HepG2 (cell line): ENCODE measurements around the gene NET1. TPM values are rescaled to one million over a fixed set of nuclear protein-coding genes. Genes with fewer than 3 reads are reported as not detected.

Experiments used
- ATAC-seq: fragments of 200-7000 bp; cut with Tn5 transposase; 3 replicates; pipeline ENCODE4 v1.9.1; 2020; ENCODE audit warnings: mild to moderate bottlenecking, moderate library complexity
- BruUV-seq: library from RNA; stranded (reverse); fragments of 400-500 nt; replicated peaks from 2 replicates; lab custom pipeline; 2021; lab: Mats Ljungman, UMichigan
- CTCF ChIA-PET: fragments of 300-600 bp; formaldehyde crosslinking; extraction: SDS; loops from one replicate; lab custom pipeline; 2021; ENCODE audit warnings: low total read pairs, inconsistent platforms, low intra/inter-chr PET ratio; lab: Yijun Ruan, JAX
- POLR2A ChIA-PET: fragments of 350-600 bp; sonication (Branson Sonifier 250); formaldehyde crosslinking; loops from one replicate; lab custom pipeline; 2020; ENCODE audit warnings: antibody characterized with exemption, inconsistent platforms; lab: Yijun Ruan, JAX
- DNase-seq: peaks from one replicate; pipeline ENCODE4 v3.0.0-alpha.2; 2015; ENCODE audit warnings: low spot score
- FAIRE-seq: peaks from 3 replicates; lab custom pipeline; 2011; peaks lifted over from hg19 to GRCh38; lab: Jason Lieb, UNC
- H2AFZ ChIP-seq: one replicate; pipeline ENCODE4 v1.6.1; 2011; ENCODE audit warnings: low read length, inconsistent platforms
- H3K27ac ChIP-seq: fragments of 300-600 bp; 3 replicates; pipeline ENCODE4 v1.8.0; 2011; ENCODE audit warnings: mixed run types, mild to moderate bottlenecking, mixed read lengths, low read length, inconsistent platforms; ENCODE audit not compliant: insufficient read depth; ENCODE audit errors: extremely low read length
- H3K27me3 ChIP-seq, 2 experiments: fragments of 200-600 bp in 1 of 2; 2 replicates in 1 of 2; 3 replicates in 1 of 2; pipeline versions ENCODE4 v1.6.0 to v1.8.0; 2011; ENCODE audit warnings: low read length in 2 of 2, mild to moderate bottlenecking in 2 of 2, moderate library complexity in 2 of 2, inconsistent platforms in 1 of 2; ENCODE audit not compliant: insufficient read depth in 2 of 2, control insufficient read depth in 1 of 2
- H3K36me3 ChIP-seq, 2 experiments: fragments of 200-600 bp in 1 of 2; replicated peaks in 1 of 2; 2 replicates in 1 of 2; 3 replicates in 1 of 2; pipeline versions ENCODE4 v1.5.1 to v1.8.0; 2011; ENCODE audit warnings: low read length in 2 of 2, inconsistent platforms in 1 of 2; ENCODE audit not compliant: insufficient read depth in 2 of 2, control insufficient read depth in 1 of 2
- H3K4me1 ChIP-seq: 2 replicates; pipeline ENCODE4 v1.5.1; 2012; ENCODE audit warnings: low read length, inconsistent platforms; ENCODE audit not compliant: insufficient read depth
- H3K4me2 ChIP-seq: 2 replicates; pipeline ENCODE4 v1.6.0; 2011; ENCODE audit warnings: low read depth, low read length, inconsistent platforms
- H3K4me3 ChIP-seq, 3 experiments: fragments of 200-600 bp in 1 of 3; sonication (generic), shearing (Covaris generic) in 1 of 3; replicated peaks in 1 of 3; 2 replicates each; pipeline ENCODE4 v1.5.1; 2011 to 2016; ENCODE audit warnings: low read length in 3 of 3, inconsistent platforms in 2 of 3, low read depth in 2 of 3, mild to moderate bottlenecking in 2 of 3, control low read depth in 1 of 3, mixed read lengths in 1 of 3; ENCODE audit not compliant: insufficient read depth in 1 of 3
- H3K79me2 ChIP-seq: one replicate; pipeline ENCODE4 v1.6.1; 2011; ENCODE audit warnings: low read length, inconsistent platforms; ENCODE audit not compliant: insufficient read depth
- H3K9ac ChIP-seq: 2 replicates; pipeline ENCODE4 v1.6.0; 2011; ENCODE audit warnings: mild to moderate bottlenecking, low read depth, low read length, inconsistent platforms; ENCODE audit not compliant: insufficient read depth
- H3K9me3 ChIP-seq: 2 replicates; pipeline ENCODE4 v1.5.1; 2012; ENCODE audit warnings: mild to moderate bottlenecking, low read length
- H4K20me1 ChIP-seq: 2 replicates; pipeline ENCODE4 v1.6.0; 2011; ENCODE audit warnings: inconsistent platforms, mild to moderate bottlenecking, low read length, moderate library complexity; ENCODE audit not compliant: insufficient read depth
- DNMT3B ChIP-seq: conservative IDR thresholded peaks from 2 replicates; pipeline ENCODE4 v1.6.1; 2016; ENCODE audit warnings: missing biosample characterization, control low read depth
- GATAD1 ChIP-seq: IDR thresholded peaks from 2 replicates; pipeline ENCODE4 v1.6.1; 2016; ENCODE audit warnings: missing genetic modification reagents, missing compliant biosample characterization
- HNF4G ChIP-seq, 2 experiments: sonication (generic) in 1 of 2; formaldehyde crosslinking in 1 of 2; IDR thresholded peaks; 2 replicates each; pipeline versions ENCODE4 v1.4.0 to v1.6.1; 2011 to 2020; ENCODE audit warnings: borderline replicate concordance in 2 of 2, low read depth in 2 of 2, mild to moderate bottlenecking in 2 of 2, low read length in 1 of 2, missing genetic modification reagents in 1 of 2, moderate library complexity in 1 of 2
- HOXA3 ChIP-seq: sonication (generic); formaldehyde crosslinking; IDR thresholded peaks from 2 replicates; pipeline ENCODE4 v1.5.0; 2020; ENCODE audit warnings: missing genetic modification reagents
- JARID2 ChIP-seq: sonication (generic); formaldehyde crosslinking; IDR thresholded peaks from 2 replicates; pipeline ENCODE4 v1.8.1; 2023; ENCODE audit warnings: missing genetic modification reagents, inconsistent platforms; ENCODE audit not compliant: insufficient replicate concordance
- POLR2A ChIP-seq, 2 experiments: IDR thresholded peaks; 2 replicates each; pipeline ENCODE4 v1.6.1; 2011; ENCODE audit warnings: low read depth in 2 of 2, low read length in 2 of 2, mild to moderate bottlenecking in 1 of 2, moderate library complexity in 1 of 2; ENCODE audit not compliant: insufficient read depth in 1 of 2
- POLR2AphosphoS2 ChIP-seq: IDR thresholded peaks from 2 replicates; pipeline ENCODE4 v1.6.1; 2011; ENCODE audit warnings: low read depth, low read length, improper control_type of control experiment
- PPARG ChIP-seq: conservative IDR thresholded peaks from 2 replicates; pipeline ENCODE4 v1.6.1; 2016; ENCODE audit warnings: missing biosample characterization, missing genetic modification reagents
- RNF2 ChIP-seq: fragments of 450-650 bp; conservative IDR thresholded peaks from 2 replicates; pipeline ENCODE4 v1.6.1; 2016; ENCODE audit warnings: low read depth
- SMARCE1 ChIP-seq: fragments of 450-650 bp; IDR thresholded peaks from 2 replicates; pipeline ENCODE4 v1.6.1; 2017; ENCODE audit warnings: borderline replicate concordance
- SOX6 ChIP-seq, 2 experiments: fragments of 450-650 bp in 1 of 2; sonication (generic) in 1 of 2; formaldehyde crosslinking in 1 of 2; IDR thresholded peaks; 2 replicates each; pipeline versions ENCODE4 v1.4.0 to v1.6.1; 2017 to 2020; ENCODE audit warnings: antibody characterized with exemption in 1 of 2, mild to moderate bottlenecking in 1 of 2, missing genetic modification reagents in 1 of 2
- ZBTB34 ChIP-seq: sonication (generic); formaldehyde crosslinking; IDR thresholded peaks from 2 replicates; pipeline ENCODE4 v1.8.0; 2022; ENCODE audit warnings: mild to moderate bottlenecking, missing genetic modification reagents
- ZNF260 ChIP-seq: sonication (generic); formaldehyde crosslinking; IDR thresholded peaks from 2 replicates; pipeline ENCODE4 v1.4.0; 2020; ENCODE audit warnings: missing genetic modification reagents, low read depth, mild to moderate bottlenecking, borderline replicate concordance
- ZNF281 ChIP-seq: sonication (generic); formaldehyde crosslinking; IDR thresholded peaks from 2 replicates; pipeline ENCODE4 v1.4.0; 2020; ENCODE audit warnings: missing genetic modification reagents, borderline replicate concordance
- ZNF431 ChIP-seq: sonication (generic); formaldehyde crosslinking; IDR thresholded peaks from 2 replicates; pipeline ENCODE4 v1.9.0; 2022; ENCODE audit warnings: missing genetic modification reagents, low read depth, mild to moderate bottlenecking, borderline replicate concordance
- ZNF484 ChIP-seq: sonication (generic); formaldehyde crosslinking; IDR thresholded peaks from 2 replicates; pipeline ENCODE4 v1.5.1; 2020; ENCODE audit warnings: mild to moderate bottlenecking, low read depth, missing genetic modification reagents, borderline replicate concordance
- ZNF772 ChIP-seq: sonication (generic); formaldehyde crosslinking; IDR thresholded peaks from 2 replicates; pipeline ENCODE4 v1.5.0; 2020; ENCODE audit warnings: mild to moderate bottlenecking, missing genetic modification reagents
- ZNF790 ChIP-seq: sonication (generic); formaldehyde crosslinking; IDR thresholded peaks from 2 replicates; pipeline ENCODE4 v1.8.0; 2022; ENCODE audit warnings: missing genetic modification reagents, mild to moderate bottlenecking, borderline replicate concordance
- WGBS: methylation state at CpG from one replicate; pipeline ENCODE4 v1.1.6; 2017; ENCODE audit warnings: low lambda C conversion rate; 5-methylcytosine and 5-hydroxymethylcytosine counted together
- in situ Hi-C: cut with HindIII; loops from 2 replicates; pipeline ENCODE4 v1.10.0; 2017; ENCODE audit warnings: low pct_unique_long_range_greater_than_20kb; ENCODE audit not compliant: extremely low pct_ligation_motif_present
- intact Hi-C: fragments of 100-400 bp; cut with micrococcal nuclease; formaldehyde crosslinking; loops from one replicate; pipeline ENCODE4 v1.10.0; 2022; ENCODE audit not compliant: unreplicated experiment
- polyA plus RNA-seq, 8 experiments: library from polyadenylated mRNA; depleted of rRNA in 3 of 8; stranded (reverse) in 7 of 8; unstranded in 1 of 8; fragments of >200 nt; fragmentation: Illumina TruSeq in 4 of 8; extraction: Trizol in 4 of 8; gene quantifications; 2 replicates each; pipeline versions ENCODE4 v1.2.1 to v1.2.3, GENCODE V29; 2011 to 2016; ENCODE audit warnings: low read depth in 4 of 8, missing spikeins in 1 of 8, mixed read lengths in 1 of 8; ENCODE audit not compliant: insufficient read depth in 1 of 8
- total RNA-seq, 5 experiments: library from RNA; depleted of rRNA; stranded (reverse); fragments of >200 nt; fragmentation: Illumina TruSeq; extraction: Trizol; gene quantifications; 2 replicates each; pipeline ENCODE4 v1.2.3, GENCODE V29; 2016; ENCODE audit warnings: low read depth in 1 of 5
- TF ChIP-seq, protein P1 (sequence below): sonication (generic); formaldehyde crosslinking; IDR thresholded peaks from 2 replicates; pipeline ENCODE4 v1.8.1; 2023; ENCODE audit warnings: missing genetic modification reagents, mild to moderate bottlenecking, borderline replicate concordance

The NET1 gene
- total and polyA plus RNA-seq, 2 of the 13 experiments (the other 11 are each of a cell fraction or from before 2014, with no cell fraction given), result 48.1 to 65.8 TPM

- H3K4me3 ChIP-seq, result no peak overlapping the region
- no peak overlapping the region for H3K27ac ChIP-seq
- FAIRE-seq, result no peak
- in situ Hi-C loops (no loop called here), intact Hi-C loops (loop anchor here (10.0 kb wide), 1 partner anchor 275 kb away; the partner anchor contains the start of gene AKR1C3)
- no peaks in the 10 kb centered on the region for H3K36me3 ChIP-seq
- no peak for DNase-seq
- BruUV-seq, result no TSS peak
- peaks cover 50% of the 10 kb centered on the region for H3K4me1 ChIP-seq
- no peak overlapping the region for H3K9ac ChIP-seq
- WGBS, result 53% methylated on average over 16 of the region's 16 CpGs
- ChIA-PET CTCF (no interaction called here), POLR2A (no interaction called here)
- H2AFZ ChIP-seq, result no peak overlapping the region
- no peaks in the 10 kb centered on the region for H4K20me1 ChIP-seq
- no peak for ATAC-seq
- H3K4me2 ChIP-seq, result no peak overlapping the region
- TF ChIP-seq ZNF281 (CRISPR knock-in tag), result no peak
- no peak for TF ChIP-seq ZNF772 (CRISPR knock-in tag)
- TF ChIP-seq PPARG (CRISPR knock-in tag), result no peak
- no peak for TF ChIP-seq POLR2AphosphoS2
- TF ChIP-seq GATAD1 (CRISPR knock-in tag), result no peak
- no peak for TF ChIP-seq ZNF790 (CRISPR knock-in tag)
- TF ChIP-seq ZNF431 (CRISPR knock-in tag), result no peak
- TF ChIP-seq ZBTB34, result no peak
- TF ChIP-seq, protein P1, sequence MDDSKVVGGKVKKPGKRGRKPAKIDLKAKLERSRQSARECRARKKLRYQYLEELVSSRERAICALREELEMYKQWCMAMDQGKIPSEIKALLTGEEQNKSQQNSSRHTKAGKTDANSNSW (CRISPR knock-in tag), result no peak
- no peak for TF ChIP-seq POLR2A (IDR thresholded peaks at IDR 0.05; ENCODE audit: insufficient read depth in 1 of 2, low read depth in 2 of 2, low read length in 2 of 2)
- no peak for TF ChIP-seq SMARCE1
- TF ChIP-seq HNF4G (IDR thresholded peaks at IDR 0.05; ENCODE audit: borderline replicate concordance, low read depth, low read length), result no peak
- no peak for TF ChIP-seq HNF4G (CRISPR knock-in tag; IDR thresholded peaks at IDR 0.05; ENCODE audit: borderline replicate concordance, low read depth)
- TF ChIP-seq RNF2, result no peak
- TF ChIP-seq JARID2, result no peak
- TF ChIP-seq HOXA3, result no peak
- TF ChIP-seq ZNF260, result no peak
- no peak for TF ChIP-seq SOX6 (IDR thresholded peaks at IDR 0.05)
- TF ChIP-seq SOX6 (CRISPR knock-in tag; IDR thresholded peaks at IDR 0.05), result no peak
- TF ChIP-seq ZNF484, result no peak
- TF ChIP-seq DNMT3B (CRISPR knock-in tag), result no peak
- TF ChIP-seq, all 625 proteins: peak for 0
- H3K27me3 ChIP-seq, result peaks cover 0 to 22% of the 10 kb centered on the region in 2 experiments; a peak in 3 of 5 replicates
- H3K79me2 ChIP-seq, result no peaks in the 10 kb centered on the region
- no peaks in the 10 kb centered on the region for H3K9me3 ChIP-seq
These were observed 42.8 kb upstream of the NET1 start for GRCh38 chr10:5369362-5370158.
